ENCODE results near the gene CST6. TPM values are rescaled to one million over a fixed set of nuclear protein-coding genes. Genes with fewer than 3 reads are reported as not detected.

CST6 gene
- total and polyA plus RNA-seq, 7 donors: 0.13 to 18.7 (median 0.47) TPM; not detected in 2

DNA sequence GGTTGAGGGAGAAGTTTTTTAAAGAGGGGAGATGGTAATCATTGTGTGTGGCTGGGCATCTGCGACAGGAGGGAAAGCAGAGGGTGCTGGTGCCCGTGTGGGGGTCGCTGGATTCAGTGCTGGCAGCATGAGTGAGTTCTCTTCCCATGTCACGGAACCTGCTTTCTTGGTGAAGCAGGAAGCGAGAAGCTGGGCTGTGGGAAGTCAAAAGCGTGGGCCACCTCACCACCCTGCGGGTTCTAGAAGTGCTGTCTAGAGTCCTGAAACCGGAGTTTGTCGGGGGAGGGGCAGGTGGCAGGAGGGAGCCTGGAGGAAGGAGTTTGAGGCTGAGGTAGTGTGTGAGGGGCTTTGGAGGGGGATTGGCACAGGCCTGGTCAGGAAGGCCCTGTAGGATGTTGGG, 36.0 kb upstream of the CST6 start:
- 92 to 93% (median 92%) methylated on average over 9 of the region's 9 CpGs for WGBS, 3 donors
- Histone ChIP-seq H3K27me3 (ENCODE audit: insufficient read depth in 3 of 3, low read length in 2 of 3) (no peaks in the 10 kb centered on the region), H3K9me3 (no peaks in the 10 kb centered on the region), H3K36me3 (ENCODE audit: insufficient read depth in 1 of 2, low read depth in 1 of 2) (peaks cover 8 to 83% of the 10 kb centered on the region in 2 donors), H3K27ac (no peak overlapping the region), H3K4me1 (no peaks in the 10 kb centered on the region), H3K4me3 (no peak overlapping the region)
- intact Hi-C loops (cut with DNase I): no loop called here
- ATAC-seq: no peak
- TF ChIP-seq, protein P1, sequence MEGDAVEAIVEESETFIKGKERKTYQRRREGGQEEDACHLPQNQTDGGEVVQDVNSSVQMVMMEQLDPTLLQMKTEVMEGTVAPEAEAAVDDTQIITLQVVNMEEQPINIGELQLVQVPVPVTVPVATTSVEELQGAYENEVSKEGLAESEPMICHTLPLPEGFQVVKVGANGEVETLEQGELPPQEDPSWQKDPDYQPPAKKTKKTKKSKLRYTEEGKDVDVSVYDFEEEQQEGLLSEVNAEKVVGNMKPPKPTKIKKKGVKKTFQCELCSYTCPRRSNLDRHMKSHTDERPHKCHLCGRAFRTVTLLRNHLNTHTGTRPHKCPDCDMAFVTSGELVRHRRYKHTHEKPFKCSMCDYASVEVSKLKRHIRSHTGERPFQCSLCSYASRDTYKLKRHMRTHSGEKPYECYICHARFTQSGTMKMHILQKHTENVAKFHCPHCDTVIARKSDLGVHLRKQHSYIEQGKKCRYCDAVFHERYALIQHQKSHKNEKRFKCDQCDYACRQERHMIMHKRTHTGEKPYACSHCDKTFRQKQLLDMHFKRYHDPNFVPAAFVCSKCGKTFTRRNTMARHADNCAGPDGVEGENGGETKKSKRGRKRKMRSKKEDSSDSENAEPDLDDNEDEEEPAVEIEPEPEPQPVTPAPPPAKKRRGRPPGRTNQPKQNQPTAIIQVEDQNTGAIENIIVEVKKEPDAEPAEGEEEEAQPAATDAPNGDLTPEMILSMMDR (IDR thresholded peaks at IDR 0.05): no peak
- DNase-seq: no peak

DNA sequence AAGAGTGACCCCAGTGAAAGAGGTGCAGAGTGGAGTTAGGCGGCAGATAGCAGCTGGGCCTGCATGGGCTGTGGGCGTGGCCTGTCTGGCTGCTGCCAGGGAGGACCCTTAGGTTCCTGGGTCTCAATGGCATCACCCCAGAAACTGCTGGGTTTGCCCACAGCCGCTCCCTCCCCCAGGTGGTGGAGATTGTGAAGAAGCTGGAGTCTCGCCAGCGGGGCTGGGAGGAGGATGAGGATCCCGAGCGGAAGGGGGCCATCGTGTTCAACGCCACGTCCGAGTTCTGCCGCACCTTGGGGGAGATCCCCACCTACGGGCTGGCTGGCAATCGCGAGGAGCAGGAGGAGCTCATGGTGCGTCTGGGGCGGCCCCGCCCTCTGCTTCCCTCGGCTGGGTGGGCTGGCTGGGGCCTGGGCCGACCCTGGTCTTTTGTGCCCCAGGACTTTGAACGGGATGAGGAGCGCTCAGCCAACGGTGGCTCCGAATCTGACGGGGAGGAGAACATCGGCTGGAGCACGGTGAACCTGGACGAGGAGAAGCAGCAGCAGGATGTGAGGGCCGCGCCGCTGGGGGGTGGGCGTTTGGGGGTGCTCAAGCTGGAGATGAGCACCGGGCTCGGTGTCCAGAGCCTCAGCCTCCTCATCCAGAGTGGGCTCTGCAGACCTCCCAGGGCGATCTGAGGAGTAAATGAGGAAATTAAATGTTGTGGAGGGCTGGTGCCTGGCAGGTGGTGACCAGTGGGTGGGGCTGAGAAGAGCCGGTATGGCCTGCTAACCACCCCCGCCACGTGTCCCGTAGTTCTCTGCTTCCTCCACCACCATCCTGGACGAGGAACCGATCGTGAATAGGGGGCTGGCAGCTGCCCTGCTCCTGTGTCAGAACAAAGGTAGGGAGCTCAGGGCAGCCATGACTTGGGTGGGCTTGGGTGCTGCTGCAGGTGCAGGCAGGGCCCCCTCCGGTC, 35.3 kb upstream of the CST6 start:
- Histone ChIP-seq H3K27ac (no peak overlapping the region), H3K9me3 (no peaks in the 10 kb centered on the region), H3K4me3 (no peak overlapping the region), H3K4me1 (no peaks in the 10 kb centered on the region), H3K36me3 (ENCODE audit: insufficient read depth in 1 of 2, low read depth in 1 of 2) (peaks cover 8 to 83% of the 10 kb centered on the region in 2 donors), H3K27me3 (ENCODE audit: insufficient read depth in 3 of 3, low read length in 2 of 3) (no peaks in the 10 kb centered on the region)
- intact Hi-C loops (cut with DNase I): no loop called here
- ATAC-seq: no peak
- DNase-seq: no peak
- 83 to 89% (median 85%) methylated on average over 39 to 43 of the region's 43 CpGs for WGBS, 3 donors
- TF ChIP-seq, protein P1 (IDR thresholded peaks at IDR 0.05): no peak

DNA sequence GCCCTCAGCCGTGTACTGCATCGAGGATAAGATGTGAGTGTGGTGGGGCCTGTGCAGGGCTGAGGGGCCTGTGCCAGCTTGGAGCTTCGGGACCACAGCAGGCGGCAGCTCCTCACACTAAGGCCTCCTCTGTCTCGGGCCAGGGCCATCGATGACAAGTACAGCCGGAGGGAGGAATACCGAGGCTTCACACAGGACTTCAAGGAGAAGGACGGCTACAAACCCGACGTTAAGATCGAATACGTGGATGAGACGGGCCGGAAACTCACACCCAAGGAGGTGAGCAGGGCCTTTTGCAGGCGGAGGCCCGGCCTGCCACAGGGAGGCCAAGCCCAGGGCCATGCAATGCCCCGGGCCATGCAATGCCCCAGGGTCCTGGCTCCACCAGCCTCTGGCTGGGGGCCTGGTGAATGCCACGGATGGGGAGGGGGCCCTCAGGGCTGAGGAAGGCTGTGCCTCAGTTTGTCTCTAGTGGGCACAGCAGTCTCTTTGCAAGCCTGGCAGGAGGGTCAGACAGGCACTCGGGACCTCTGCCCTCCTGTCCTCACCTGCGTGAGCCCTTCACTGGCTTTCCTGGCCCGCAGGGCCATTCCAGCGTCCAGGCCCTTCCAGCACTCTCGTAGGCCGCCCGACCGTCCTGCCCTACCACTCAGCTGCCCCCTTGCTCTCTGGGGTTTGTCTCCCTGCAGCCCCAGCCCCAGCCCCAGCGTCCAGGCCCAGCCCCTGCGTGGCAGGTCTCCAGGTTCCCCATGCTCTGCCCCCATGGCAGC, 34.0 kb upstream of the CST6 start:
- WGBS, 3 donors: 84 to 87% (median 86%) methylated on average over 28 to 29 of the region's 29 CpGs
- no peaks in the 10 kb centered on the region for H3K9me3 ChIP-seq
- H3K4me1 ChIP-seq: no peaks in the 10 kb centered on the region
- DNase-seq: no peak
- no peak overlapping the region for H3K4me3 ChIP-seq
- ATAC-seq: no peak
- H3K36me3 ChIP-seq (ENCODE audit: insufficient read depth in 1 of 2, low read depth in 1 of 2): peaks cover 8 to 70% of the 10 kb centered on the region in 2 donors
- intact Hi-C loops (cut with DNase I): no loop called here
- TF ChIP-seq, protein P1 (IDR thresholded peaks at IDR 0.05): no peak
- no peak overlapping the region for H3K27ac ChIP-seq
- H3K27me3 ChIP-seq (ENCODE audit: insufficient read depth in 3 of 3, low read length in 2 of 3): no peaks in the 10 kb centered on the region

DNA sequence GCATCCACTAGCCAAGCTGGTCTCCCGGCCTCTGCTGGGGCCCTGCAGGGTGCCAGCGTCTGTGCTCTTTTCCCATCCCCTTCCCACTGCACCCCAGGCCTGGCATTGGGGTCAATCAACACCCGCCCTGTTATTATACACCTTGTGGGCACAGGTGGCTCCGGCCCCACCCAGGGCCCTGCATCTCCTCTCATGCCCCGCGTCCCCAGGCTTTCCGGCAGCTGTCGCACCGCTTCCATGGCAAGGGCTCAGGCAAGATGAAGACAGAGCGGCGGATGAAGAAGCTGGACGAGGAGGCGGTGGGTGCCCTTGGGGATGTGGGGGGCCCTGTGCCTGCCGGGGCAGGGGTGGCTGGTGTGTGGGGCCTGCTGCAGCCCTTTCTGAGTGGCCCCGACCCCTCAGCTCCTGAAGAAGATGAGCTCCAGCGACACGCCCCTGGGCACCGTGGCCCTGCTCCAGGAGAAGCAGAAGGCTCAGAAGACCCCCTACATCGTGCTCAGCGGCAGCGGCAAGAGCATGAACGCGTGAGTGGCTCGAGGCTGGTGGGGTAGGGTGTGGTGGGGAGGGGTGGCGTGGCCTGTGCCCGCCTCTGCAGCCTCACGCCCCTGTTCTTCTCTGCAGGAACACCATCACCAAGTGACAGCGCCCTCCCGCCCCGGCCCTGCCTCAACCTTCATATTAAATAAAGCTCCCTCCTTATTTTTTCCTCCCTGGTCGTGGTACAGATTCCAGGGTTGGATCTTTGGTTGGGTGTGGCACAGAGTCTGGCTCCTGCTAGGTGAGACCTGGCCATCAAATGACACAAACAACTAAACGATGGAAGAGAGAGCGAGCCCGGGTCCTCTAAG, 33.2 kb upstream of the CST6 start:
- ATAC-seq (no peak), DNase-seq (no peak)
- TF ChIP-seq, protein P1 (IDR thresholded peaks at IDR 0.05): no peak
- no peaks in the 10 kb centered on the region for H3K9me3 ChIP-seq
- intact Hi-C loops (cut with DNase I): no loop called here
- H3K27me3 ChIP-seq (ENCODE audit: insufficient read depth in 3 of 3, low read length in 2 of 3): no peaks in the 10 kb centered on the region
- H3K4me3 ChIP-seq: no peak overlapping the region
- H3K27ac ChIP-seq: no peak overlapping the region
- H3K4me1 ChIP-seq: no peaks in the 10 kb centered on the region
- peaks cover 8 to 62% of the 10 kb centered on the region in 2 donors for H3K36me3 ChIP-seq (ENCODE audit: insufficient read depth in 1 of 2, low read depth in 1 of 2)
- WGBS, 3 donors: 89 to 92% (median 89%) methylated on average over 28 to 34 of the region's 34 CpGs

Data from psoas muscle (tissue), 8 donors.